GM23338 (cell line): ENCODE results near the gene SRCIN1.
"Not testable (repeated sequence)": the region's sequence is repeated elsewhere in the genome, so short reads cannot be mapped to it uniquely, and the experiment has no call there.

Source experiments
- CREB1 ChIP-seq: fragments of 250-450 bp; sonication (Bioruptor Pico); IDR thresholded peaks from 2 replicates; pipeline ENCODE4 v1.5.0; 2020; ENCODE audit warnings: low read depth, mild to moderate bottlenecking, moderate library complexity
- CTCF ChIP-seq, 2 experiments: fragments of 200-600 bp in 1 of 2; sonication (generic) in 1 of 2; conservative IDR thresholded peaks; 2 replicates each; pipeline versions ENCODE4 v1.5.1 to v1.6.1; 2016 to 2017; ENCODE audit warnings: antibody characterized with exemption in 2 of 2, low read depth in 2 of 2, mild to moderate bottlenecking in 2 of 2, moderate library complexity in 1 of 2
- EZH2 ChIP-seq: fragments of 200-600 bp; sonication (generic); IDR thresholded peaks from one replicate; pipeline ENCODE4 v1.8.0; 2017; ENCODE audit warnings: antibody characterized with exemption, mild to moderate bottlenecking, low read depth; ENCODE audit not compliant: unreplicated experiment
- EZH2phosphoT487 ChIP-seq: fragments of 200-600 bp; sonication (generic); IDR thresholded peaks from one replicate; pipeline ENCODE4 v1.8.1; 2018; ENCODE audit warnings: antibody characterized with exemption; ENCODE audit not compliant: unreplicated experiment
- JUNB ChIP-seq: IDR thresholded peaks from one replicate; pipeline ENCODE4 v1.6.1; 2016; ENCODE audit warnings: antibody characterized with exemption; ENCODE audit not compliant: unreplicated experiment
- NANOG ChIP-seq: IDR thresholded peaks from 2 replicates; pipeline ENCODE4 v1.6.1; 2016; ENCODE audit warnings: antibody characterized with exemption, borderline replicate concordance
- POLR2AphosphoS5 ChIP-seq: IDR thresholded peaks from 2 replicates; pipeline ENCODE4 v1.6.1; 2016; ENCODE audit warnings: antibody characterized with exemption, low read depth
- STAT1 ChIP-seq: IDR thresholded peaks from one replicate; pipeline ENCODE4 v1.6.1; 2016; ENCODE audit warnings: antibody characterized with exemption; ENCODE audit not compliant: unreplicated experiment
- ZNF114 ChIP-seq: fragments of 250-450 bp; sonication (Bioruptor Pico); IDR thresholded peaks from 2 replicates; pipeline ENCODE4 v1.5.0; 2020; ENCODE audit warnings: mild to moderate bottlenecking, moderate library complexity
- ZNF331 ChIP-seq: fragments of 250-450 bp; sonication (Bioruptor Pico); IDR thresholded peaks from 2 replicates; pipeline ENCODE4 v1.5.0; 2020; ENCODE audit warnings: low read depth, mild to moderate bottlenecking, moderate library complexity
- ZNF462 ChIP-seq: fragments of 250-450 bp; sonication (Bioruptor Pico); IDR thresholded peaks from 2 replicates; pipeline ENCODE4 v1.5.0; 2020; ENCODE audit warnings: mild to moderate bottlenecking, moderate library complexity
- TF ChIP-seq, protein P1 (sequence below): IDR thresholded peaks from one replicate; pipeline ENCODE4 v1.6.1; 2018; ENCODE audit warnings: antibody characterized with exemption; ENCODE audit not compliant: unreplicated experiment
- TF ChIP-seq, protein P2 (sequence below): IDR thresholded peaks from 2 replicates; pipeline ENCODE4 v1.6.1; 2016; ENCODE audit warnings: antibody characterized with exemption

DNA sequence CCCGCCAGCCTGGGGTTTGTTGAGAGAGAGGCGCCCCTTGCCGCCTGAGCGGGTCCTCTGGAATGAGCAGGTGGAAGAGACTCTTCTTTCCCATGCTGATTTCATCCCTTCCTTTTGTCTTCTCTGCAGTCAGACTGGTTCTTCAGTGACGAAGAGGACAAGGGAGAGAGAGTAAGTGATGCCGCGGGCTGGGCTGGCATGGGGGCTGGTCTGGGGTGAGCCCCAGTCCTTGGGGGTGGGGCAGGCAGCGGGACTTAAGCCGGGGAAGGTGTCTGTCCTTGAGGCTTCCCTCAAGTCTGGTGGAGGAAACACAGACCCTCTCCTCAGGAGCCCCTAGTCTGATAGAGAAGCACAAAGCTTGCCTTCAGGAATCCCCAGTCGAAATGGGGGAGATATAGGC lies 108.1 kb downstream of the SRCIN1 start:
- TF ChIP-seq CTCF (conservative IDR thresholded peaks at IDR 0.05; ENCODE audit: low read depth in 2 of 2); POLR2AphosphoS5; EZH2; JUNB; EZH2phosphoT487; CREB1; STAT1; ZNF114 (CRISPR knock-in tag); ZNF462 (CRISPR knock-in tag); ZNF331; NANOG: not testable (repeated sequence)
- TF ChIP-seq, protein P1, sequence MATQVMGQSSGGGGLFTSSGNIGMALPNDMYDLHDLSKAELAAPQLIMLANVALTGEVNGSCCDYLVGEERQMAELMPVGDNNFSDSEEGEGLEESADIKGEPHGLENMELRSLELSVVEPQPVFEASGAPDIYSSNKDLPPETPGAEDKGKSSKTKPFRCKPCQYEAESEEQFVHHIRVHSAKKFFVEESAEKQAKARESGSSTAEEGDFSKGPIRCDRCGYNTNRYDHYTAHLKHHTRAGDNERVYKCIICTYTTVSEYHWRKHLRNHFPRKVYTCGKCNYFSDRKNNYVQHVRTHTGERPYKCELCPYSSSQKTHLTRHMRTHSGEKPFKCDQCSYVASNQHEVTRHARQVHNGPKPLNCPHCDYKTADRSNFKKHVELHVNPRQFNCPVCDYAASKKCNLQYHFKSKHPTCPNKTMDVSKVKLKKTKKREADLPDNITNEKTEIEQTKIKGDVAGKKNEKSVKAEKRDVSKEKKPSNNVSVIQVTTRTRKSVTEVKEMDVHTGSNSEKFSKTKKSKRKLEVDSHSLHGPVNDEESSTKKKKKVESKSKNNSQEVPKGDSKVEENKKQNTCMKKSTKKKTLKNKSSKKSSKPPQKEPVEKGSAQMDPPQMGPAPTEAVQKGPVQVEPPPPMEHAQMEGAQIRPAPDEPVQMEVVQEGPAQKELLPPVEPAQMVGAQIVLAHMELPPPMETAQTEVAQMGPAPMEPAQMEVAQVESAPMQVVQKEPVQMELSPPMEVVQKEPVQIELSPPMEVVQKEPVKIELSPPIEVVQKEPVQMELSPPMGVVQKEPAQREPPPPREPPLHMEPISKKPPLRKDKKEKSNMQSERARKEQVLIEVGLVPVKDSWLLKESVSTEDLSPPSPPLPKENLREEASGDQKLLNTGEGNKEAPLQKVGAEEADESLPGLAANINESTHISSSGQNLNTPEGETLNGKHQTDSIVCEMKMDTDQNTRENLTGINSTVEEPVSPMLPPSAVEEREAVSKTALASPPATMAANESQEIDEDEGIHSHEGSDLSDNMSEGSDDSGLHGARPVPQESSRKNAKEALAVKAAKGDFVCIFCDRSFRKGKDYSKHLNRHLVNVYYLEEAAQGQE = not testable (repeated sequence)
- TF ChIP-seq, protein P2, sequence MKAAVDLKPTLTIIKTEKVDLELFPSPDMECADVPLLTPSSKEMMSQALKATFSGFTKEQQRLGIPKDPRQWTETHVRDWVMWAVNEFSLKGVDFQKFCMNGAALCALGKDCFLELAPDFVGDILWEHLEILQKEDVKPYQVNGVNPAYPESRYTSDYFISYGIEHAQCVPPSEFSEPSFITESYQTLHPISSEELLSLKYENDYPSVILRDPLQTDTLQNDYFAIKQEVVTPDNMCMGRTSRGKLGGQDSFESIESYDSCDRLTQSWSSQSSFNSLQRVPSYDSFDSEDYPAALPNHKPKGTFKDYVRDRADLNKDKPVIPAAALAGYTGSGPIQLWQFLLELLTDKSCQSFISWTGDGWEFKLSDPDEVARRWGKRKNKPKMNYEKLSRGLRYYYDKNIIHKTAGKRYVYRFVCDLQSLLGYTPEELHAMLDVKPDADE = not testable (repeated sequence)
